Embryonic facial prominence (tissue), 1 donor: ENCODE data around the gene WNT16.
"Not testable (repeated sequence)": the region's sequence is repeated elsewhere in the genome, so short reads cannot be mapped to it uniquely, and the experiment has no call there.

Experiments used
- DNase-seq: peaks from one replicate; pipeline ENCODE4 v3.0.0-alpha.2; 2016; ENCODE audit errors: extremely low spot score

WNT16 gene

GRCh38 chr7:121328508-121329190 is at the start of gene WNT16:
Gene WNT16 (plus strand): TSS chr7:121329000. CDS start chr7:121329293, 293 bp downstream.
- no peak for DNase-seq

- no peak for DNase-seq
Observed at GRCh38 chr7:121279060-121279620, 49.7 kb upstream of the WNT16 start.

- DNase-seq: no peak
Observed at GRCh38 chr7:121279822-121280221, 49.0 kb upstream of the WNT16 start.

GRCh38 chr7:121280656-121281055 is 48.1 kb upstream of the WNT16 start:
- DNase-seq: no peak

- DNase-seq: no peak
Observed at GRCh38 chr7:121282129-121282528, 46.7 kb upstream of the WNT16 start.

- no peak for DNase-seq
Observed at GRCh38 chr7:121285066-121285667, 43.6 kb upstream of the WNT16 start.

GRCh38 chr7:121286186-121286585 is 42.6 kb upstream of the WNT16 start:
- no peak for DNase-seq

GRCh38 chr7:121286742-121287734 is 41.8 kb upstream of the WNT16 start:
- DNase-seq: no peak

- DNase-seq: no peak
Observed at GRCh38 chr7:121288894-121289293, 39.9 kb upstream of the WNT16 start.

- not testable (repeated sequence) for DNase-seq
Observed at GRCh38 chr7:121289930-121290329, 38.9 kb upstream of the WNT16 start.

GRCh38 chr7:121294448-121294992 is 34.3 kb upstream of the WNT16 start:
- DNase-seq: no peak

GRCh38 chr7:121297843-121298242 is 31.0 kb upstream of the WNT16 start:
- no peak for DNase-seq

- DNase-seq: no peak
Observed at GRCh38 chr7:121298831-121299239, 30.0 kb upstream of the WNT16 start.

GRCh38 chr7:121300685-121301420 is 27.9 kb upstream of the WNT16 start:
- no peak for DNase-seq

- no peak for DNase-seq
Observed at GRCh38 chr7:121301446-121302213, 27.2 kb upstream of the WNT16 start.

- DNase-seq: no peak
Observed at GRCh38 chr7:121302214-121302745, 26.5 kb upstream of the WNT16 start.

- no peak for DNase-seq
Observed at GRCh38 chr7:121303422-121304101, 25.2 kb upstream of the WNT16 start.

- no peak for DNase-seq
Observed at GRCh38 chr7:121304102-121304658, 24.6 kb upstream of the WNT16 start.

- DNase-seq: no peak
Observed at GRCh38 chr7:121305109-121305508, 23.7 kb upstream of the WNT16 start.
